GM12801 (cell line): ENCODE data around the gene MFGE8.

Experiments used
- CTCF ChIP-seq: IDR thresholded peaks from one replicate; pipeline ENCODE4 v1.5.1; 2011; ENCODE audit warnings: control low read depth; ENCODE audit not compliant: insufficient read length; ENCODE audit errors: extremely low read depth

Gene MFGE8

GRCh38 chr15:88898736-88899135 lies 14.4 kb downstream of the MFGE8 start:
- no peak for TF ChIP-seq CTCF

- TF ChIP-seq CTCF, result no peak
Observed at GRCh38 chr15:88897456-88898194, 15.6 kb downstream of the MFGE8 start.

- TF ChIP-seq CTCF, result no peak
Observed at GRCh38 chr15:88897142-88897455, 16.1 kb downstream of the MFGE8 start.

- no peak for TF ChIP-seq CTCF
Observed at GRCh38 chr15:88896333-88897033, 16.7 kb downstream of the MFGE8 start.

- no peak for TF ChIP-seq CTCF
Observed at GRCh38 chr15:88894819-88895767, 18.1 kb downstream of the MFGE8 start, which contains the start of gene HAPLN3. HAPLN3 (minus strand) TSS chr15:88895544; CDS start chr15:88887298, 8,246 bp downstream.

- no peak for TF ChIP-seq CTCF
Observed at GRCh38 chr15:88894348-88894818, 18.8 kb downstream of the MFGE8 start.
